T-helper 2 cell (primary cell): ENCODE results near the gene ITPR2.
"Not testable (repeated sequence)": the region's sequence is repeated elsewhere in the genome, so short reads cannot be mapped to it uniquely, and the experiment has no call there.

Source experiments
- DNase-seq, 5 experiments: peaks; one replicate each; pipeline versions ENCODE4 v3.0.0 to v3.0.0-alpha.2; 2012 to 2022

The ITPR2 gene

DNA sequence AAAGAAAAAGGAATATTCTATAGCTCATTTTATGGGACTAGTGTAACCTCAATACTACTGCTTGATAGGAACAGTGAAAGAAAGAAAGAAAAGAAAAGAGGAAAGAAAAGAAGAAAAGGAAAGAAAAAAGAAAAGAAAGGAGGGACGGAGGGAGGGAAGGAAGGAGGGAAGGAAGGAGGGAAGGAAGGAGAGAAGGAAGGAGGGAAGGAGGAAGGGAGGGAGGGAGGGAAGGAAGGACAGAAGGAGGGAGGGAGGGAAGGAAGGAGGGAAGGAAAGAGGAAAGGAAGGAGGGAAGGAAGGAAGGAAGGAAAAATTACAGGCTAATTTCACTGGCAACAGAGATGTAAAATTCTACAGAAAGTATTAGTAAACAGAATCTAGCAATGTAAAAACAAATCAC is 215.5 kb downstream of the ITPR2 start:
- no peak for DNase-seq

DNA sequence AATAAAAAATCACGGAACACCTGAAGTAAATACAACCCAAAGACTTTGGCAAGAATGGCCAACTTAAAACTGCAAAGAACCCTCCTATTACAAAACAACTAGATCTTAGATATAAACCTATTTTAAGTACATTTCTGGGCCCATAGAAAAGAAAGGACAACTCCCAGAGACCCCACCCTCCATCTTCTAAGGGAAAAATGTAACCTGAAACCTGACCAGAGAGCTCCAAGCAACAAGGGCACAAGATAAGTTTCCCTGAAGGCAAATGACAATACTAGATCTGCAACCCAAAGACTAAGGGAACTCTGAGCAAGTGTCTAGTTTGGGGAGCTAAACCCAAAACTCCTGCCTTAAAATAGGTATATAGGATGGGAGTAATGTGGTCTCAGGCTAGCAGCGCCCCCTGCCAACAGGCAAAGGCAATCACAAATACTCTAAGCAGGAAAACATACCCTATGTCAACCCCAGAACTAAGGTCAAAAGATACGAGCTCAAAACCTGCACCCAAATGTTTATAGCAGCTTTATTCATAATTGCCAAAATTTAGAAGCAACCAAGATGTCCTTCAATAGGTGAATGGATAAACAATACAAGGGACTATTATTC is 218.9 kb downstream of the ITPR2 start:
- peak in 1 of 5 experiments; percentile 39 for DNase-seq

DNA sequence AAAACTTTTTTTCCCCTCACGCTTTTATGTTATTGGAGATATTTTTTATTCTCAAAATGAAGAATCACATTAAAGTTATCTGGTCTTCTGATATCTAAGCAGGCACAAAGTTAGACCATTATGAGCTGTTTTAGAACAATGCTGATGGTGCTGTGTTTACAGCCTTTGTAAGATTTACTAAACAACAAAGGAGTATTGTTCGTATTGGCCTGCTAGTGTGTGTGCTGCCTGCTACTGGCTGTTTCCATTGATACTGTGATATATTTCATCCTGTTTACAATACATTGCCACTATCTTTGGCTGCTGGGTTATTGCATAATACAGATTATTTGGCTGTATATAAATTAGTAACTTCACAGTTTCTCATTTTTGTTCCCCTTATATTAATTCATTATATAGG is 220.8 kb downstream of the ITPR2 start:
- DNase-seq, result no peak

DNA sequence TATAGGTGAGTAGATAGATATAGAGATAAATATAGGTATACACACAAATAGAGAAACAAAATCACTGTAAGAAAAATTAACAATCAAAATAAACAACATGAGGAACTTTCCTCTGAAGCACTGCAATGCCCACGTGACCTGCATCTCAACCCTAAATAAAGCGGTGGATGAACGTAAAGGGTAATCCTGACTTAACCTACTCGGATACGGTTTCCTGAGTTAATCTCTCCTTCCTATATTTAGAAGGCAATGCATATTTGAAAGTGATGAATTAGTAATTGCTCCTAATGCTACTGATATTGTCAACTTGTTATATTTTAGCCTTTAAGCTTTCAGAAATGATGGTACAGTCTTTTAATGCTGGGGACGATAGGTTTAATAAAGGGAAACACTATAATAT is 221.4 kb downstream of the ITPR2 start:
- DNase-seq, result no peak

DNA sequence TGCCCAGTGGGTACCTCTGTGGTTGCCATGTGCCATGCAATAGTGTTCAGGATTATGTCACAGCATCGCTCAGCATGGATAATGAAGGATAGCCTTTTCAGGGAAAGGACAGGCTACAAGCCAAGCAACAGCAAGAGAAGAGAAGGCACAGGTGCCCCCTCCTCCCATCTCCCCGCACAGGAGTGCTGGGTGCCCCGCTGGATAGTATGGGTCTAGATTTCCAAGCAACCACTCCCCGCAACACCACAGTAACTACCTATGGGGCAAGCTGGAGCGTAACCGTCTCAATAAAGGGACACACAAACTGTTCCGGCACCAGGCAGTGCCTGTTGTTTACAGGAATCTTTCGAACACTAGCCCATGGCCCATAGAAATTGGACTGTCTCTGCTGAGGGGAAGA is 222.2 kb downstream of the ITPR2 start:
- DNase-seq, result no peak

DNA sequence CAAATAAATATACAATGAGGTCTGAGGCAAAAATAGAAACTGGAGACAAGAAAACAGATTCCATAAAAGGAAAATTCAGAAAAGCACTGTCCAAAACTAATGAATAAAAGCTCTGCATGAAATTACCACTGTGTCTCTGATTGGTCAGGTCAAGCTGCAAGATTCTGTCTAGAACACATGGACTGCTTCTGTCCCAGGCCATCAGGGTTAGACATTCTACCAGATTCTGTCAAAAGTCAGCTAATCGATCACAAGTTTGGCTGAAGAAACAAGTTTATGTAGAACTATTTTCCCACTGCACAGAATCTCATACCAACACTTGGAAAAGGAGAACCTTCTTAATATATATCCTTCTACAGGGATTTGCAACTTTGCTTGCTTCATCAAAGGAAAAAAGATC is 223.0 kb downstream of the ITPR2 start:
- DNase-seq, result no peak

DNA sequence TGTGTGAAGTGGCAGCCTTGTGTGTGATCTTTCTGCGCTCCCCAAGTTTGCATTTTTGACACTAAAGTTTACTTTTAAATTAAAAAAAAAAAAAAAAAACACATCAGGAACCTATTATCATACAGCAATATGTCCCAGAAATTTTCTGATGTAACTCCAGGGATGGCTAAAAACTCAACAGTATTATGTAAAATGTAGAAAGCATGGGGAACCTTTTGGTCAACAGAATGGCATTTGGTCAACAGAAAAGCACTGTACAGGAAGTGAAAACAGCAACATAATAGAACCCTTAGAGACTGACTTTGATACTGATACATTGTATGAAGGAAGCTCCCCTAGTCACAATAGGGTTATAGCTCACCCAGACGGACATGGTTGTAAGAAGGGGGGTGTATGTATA is 224.3 kb downstream of the ITPR2 start:
- DNase-seq, result no peak

DNA sequence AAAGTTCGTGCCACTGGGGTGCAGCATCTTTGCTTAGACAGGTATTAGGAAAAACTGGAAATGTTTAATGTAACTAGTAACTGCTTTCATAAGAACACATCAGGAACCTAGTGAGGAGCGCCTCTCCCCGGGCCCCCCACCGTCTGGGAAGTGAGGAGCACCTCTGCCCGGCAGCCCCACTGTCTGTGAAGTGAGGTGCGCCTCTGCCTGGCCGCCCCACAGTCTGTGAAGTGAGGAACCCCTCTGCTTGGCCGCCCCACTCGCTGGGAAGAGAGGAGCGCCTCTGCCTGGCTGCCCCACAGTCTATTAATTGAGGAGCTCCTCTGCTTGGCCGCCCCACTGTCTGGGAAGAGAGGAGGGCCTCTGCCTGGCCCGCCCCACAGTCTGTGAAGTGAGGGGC is 224.7 kb downstream of the ITPR2 start:
- no peak for DNase-seq

DNA sequence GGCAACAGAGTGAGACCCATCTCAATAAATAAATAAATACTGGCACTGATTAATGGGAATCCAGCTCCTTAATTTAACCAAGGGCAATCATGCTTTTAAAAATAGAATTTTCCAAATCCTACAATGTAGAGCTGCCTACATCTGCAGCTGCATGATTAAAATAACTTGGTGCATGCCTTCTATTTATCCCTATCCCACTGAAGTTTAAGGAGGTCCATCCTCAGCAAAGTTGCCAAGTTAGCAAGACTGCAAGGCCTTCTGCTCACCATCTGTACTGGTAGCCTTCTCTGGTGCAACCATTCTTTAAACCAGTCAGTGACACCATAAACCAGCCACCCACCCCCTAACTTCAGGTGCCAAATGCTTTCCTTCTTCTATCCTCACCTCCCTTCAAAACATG is 226.1 kb downstream of the ITPR2 start:
- no peak for DNase-seq

DNA sequence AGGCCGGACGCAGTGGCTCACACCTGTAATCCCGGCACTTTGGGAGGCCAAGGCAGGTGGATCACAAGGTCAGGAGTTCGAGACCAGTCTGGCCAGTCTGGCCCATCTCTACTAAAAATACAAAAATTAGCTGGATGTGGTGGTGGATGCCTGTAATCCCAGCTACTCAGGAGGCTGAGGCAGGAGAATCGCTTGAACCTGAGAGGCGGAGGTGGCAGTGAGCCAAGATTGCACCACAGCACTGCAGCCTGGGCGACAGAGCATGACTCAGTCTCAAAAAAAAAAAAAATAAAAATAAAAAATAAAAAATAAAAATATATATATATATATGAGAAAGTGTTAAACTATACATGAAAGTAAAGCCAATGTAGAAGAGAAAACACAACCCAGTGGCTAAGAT is 228.2 kb downstream of the ITPR2 start:
- not testable (repeated sequence) for DNase-seq

DNA sequence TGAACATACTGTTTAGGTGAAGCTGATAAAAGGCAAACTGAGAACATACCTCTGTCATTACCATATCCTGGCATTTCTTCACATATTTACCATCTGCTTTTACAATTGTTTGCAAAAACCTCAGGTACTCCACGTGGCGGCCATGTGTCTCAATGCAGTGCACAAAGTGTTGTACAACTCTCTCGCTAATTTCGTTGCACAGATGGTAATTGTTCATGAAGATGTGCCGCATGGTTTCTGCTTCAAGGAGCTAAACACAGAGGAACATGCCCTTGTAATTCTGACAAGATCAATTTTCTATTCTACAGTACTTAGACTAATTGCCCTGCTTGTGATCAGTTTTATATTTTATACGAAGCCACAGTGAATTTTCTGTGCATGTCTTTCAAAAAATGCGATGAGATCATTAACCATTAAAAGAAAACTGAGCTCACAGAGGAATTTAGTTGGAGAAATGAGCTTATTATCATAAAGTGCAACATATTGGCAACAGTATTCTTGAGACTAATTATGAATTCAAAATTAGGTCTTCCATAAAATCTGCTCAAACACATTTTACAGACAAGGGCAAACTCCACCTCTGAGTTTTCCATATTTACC is 233.8 kb downstream of the ITPR2 start:
- no peak for DNase-seq

DNA sequence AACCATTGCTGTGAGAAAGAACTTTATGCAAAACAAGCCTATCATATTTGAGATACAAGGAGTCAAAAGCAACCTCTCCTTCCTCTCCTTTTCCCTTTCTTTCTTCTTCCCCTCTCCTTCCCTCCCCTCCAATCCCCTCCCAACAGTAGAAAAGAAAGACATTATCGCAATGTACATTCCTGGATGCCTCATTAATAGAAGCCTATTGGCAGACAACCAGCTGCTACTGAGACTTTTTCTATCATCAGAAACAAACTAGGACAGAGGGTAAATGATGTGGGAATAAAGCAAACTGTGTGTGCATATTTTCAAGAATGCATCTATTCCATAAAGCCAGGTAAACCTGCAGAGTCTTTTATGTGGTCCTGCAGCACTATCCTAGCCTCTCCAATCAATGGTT is 237.2 kb downstream of the ITPR2 start:
- no peak for DNase-seq

DNA sequence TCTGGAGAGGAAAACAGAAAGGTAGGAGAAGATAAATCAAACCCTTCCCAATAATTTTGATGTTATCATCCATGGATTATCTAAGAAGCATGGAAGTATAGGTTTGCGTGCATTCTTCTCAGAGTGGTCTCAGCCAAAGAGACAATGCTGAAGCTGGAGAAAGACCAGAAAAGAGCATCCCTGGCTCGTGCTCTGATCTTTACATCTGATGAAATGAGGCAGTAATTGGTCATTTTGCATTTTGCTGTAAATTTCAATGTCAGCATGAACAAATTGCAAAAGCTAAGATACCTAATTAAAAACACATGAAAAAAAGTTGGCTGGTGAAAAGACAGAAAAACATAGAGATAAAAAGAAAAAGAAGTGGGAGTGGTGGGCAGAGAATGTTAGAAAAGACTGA is 252.4 kb downstream of the ITPR2 start:
- DNase-seq, result no peak

DNA sequence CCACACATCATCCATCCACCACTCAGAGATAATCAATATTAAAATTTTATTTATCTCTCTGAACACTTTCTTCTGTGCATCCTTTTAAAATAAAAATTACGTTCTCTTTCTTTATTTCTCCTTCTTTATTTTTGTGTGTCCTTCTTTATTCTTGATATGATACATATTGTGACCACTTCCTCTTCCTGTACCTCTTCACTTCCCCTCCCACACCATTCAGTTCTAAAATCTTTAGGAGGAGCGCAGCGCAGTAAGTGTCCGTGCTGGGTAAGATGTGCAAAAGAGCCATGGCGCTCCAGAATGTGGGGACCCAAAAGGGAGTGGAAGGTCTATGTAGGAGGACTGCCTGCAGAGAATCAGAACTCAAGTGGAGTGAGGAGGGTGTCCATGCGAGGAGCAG is 256.7 kb downstream of the ITPR2 start:
- peak in 1 of 5 experiments; percentile 27 for DNase-seq

DNA sequence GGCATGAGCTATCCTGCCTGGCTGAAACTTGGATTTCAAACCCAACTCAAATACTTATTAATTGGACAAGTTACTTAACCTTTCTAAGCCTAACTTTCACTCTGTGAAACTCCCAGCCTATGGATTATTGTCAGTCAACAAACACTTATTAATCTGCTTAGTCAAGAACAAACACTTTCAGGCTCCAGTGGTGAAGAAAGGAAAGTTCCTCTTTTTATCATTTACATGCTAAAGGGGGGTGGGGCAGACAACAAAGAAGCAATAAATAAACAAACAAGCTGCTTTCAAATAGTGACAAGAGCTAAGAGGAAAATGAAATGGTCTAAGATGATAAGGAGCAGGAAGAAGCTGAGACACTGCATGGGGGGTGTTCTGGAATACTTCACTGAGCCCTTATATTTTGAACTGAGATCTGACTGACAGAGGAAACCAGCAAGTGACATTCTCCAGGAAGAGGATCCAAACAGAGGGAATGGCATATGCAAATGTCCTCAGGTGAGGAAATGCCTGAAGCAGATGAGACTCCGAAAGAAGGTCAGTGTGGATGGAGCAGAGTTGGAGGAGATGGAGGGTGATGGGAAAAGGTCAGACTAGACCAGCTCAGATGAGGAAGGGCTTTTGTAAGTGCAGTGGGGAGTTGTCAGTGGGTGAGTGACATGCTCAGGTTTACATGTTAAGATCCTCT is 259.6 kb downstream of the ITPR2 start:
- DNase-seq, result no peak

DNA sequence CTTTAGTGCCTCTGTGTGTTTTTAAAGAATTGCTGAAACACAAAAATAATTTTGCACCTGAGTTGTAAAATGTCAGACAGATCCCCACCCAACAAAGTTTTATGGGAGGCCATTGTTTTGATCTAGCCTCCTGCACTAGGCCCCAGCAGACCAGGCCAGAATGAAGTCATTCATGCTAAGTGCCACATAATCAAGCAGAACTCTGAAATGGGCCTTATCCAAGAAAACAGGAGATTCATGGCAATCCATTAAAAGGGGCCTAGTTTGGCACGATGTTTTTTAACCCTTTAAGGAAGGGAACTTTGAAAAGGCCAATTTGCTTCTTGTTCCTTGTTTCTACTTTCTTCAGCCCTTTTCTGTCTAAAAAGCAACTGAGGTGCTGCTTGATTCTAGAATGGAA is 260.9 kb downstream of the ITPR2 start:
- no peak for DNase-seq

DNA sequence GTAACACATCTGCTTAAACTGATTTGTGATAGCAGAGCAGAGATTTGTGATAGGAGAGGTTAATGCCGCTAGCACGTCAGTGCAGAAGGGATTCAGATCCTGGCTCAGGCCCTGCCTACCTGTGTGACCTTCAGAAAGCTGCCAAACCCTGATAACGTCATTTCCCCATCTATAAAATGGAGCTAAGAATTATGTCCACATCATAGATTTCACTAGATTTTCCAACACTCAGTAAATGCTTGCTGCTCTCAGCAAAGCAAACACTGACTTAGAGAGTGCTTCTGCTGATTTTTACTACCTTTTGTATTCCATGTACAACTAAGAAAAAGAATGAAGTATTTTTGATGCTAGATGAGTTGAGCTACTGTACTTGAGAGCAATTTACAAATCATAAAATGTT is 261.4 kb downstream of the ITPR2 start:
- no peak for DNase-seq

DNA sequence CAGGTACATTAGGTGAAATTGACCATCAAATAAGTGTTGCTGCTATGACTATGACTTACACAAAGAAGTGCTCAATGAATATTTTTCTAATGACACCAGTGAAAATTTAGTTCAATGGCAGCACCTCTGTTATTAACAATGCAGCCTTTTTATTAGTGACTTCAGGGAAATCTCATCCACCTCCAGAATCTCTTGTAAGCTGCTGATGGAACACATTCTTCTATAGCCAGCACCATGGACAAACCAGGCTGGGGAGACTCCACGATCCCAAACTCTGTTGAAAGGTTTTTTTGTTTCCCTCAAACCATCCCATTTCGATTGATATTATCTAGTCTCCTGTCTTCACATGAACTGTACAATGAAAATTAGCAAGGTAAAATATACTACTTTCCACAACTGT is 265.9 kb downstream of the ITPR2 start:
- no peak for DNase-seq

DNA sequence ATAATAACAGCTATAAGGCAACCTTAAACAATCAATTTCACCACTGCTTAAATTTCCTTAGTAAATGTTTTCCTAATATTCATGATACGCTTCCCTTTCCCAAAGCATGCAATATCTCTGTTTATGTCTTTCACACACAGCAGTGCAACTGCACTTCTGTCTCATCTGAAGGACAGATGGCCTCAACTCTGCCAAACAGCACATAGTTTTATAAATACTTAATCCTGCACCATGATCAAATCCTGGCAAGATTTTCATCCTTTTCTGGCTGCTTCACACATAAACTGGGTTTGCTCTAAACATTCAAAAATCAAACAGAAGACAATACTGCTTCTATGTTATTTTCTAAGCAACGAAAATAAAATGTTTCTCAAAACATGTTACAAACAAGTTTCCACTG is 266.3 kb downstream of the ITPR2 start:
- no peak for DNase-seq

DNA sequence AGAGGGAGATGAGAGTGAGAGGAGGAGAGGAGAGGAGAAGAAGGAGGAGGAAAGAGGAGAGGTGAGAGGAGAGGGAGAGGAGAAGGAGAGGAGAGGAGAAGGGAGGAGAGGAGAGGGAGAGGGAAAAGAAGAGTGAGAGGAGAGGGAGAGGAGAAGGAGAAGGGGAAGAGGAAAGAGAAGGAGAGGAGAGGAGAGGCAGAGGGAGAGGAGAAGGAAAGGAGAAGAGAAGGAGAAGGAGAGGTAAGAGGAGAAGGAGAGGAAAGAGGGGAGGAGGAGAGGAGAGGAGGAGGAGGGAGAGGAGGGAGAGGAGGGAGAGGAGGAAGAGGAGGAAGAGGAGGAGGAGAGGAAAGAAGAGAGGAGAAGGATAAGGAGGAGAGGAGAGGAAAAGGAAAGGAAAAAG is 266.8 kb downstream of the ITPR2 start:
- no peak for DNase-seq

DNA sequence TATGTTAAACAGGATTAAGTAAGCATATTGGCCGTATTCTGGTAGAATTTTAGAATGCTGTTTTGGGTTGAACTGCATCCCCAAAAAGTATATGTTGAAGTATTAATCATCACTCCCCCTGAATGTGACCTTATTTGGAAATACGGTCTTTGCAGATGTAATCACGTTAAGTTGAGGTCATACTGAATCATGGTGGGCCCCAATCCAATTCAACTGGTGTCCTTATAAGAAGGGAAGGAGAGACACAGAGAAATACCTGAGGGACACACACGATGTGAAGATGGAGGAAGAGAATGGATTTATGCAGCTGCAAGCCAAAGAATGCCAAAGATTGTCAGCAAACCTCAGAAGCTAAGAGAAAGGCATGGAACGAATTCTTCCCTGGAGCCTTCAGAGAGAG is 268.6 kb downstream of the ITPR2 start:
- DNase-seq, result no peak

DNA sequence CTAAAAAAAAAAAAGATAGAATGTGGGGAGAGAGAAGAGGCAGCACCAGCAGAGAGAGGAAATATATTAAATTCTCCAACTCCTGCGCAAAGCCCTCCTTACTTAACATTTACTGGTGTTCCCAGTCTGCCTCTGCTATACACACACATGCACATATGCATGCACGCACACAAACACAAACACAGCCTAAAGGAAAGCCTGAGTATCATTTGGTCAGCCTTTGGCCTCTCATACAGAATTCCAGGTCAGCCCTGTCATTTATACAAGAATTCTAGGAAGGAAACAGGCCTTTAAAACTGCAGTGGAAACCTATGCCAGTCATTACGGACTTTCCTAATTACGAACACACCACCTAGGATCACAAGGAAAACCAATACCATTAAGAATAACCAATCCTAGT is 269.4 kb downstream of the ITPR2 start:
- DNase-seq, result no peak

DNA sequence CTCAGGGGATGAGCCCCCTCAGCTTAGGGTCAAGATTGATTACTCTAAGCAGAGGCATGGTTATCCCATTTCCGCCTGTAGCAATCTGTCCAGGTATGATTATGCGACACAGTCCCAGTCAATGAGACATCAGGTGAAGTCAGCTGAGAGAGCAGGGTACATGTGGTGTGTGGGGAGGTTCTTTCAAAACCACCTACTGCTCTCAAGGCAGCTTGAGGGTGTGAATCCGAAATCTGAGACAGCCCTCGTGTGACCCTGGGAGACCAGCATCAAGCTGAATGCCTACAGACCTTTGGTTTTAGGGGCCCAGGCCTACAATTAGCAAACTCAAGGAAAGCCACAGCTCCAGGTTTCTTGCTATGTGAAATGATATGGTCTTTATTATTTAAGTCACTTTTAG is 275.7 kb downstream of the ITPR2 start:
- DNase-seq, result no peak

DNA sequence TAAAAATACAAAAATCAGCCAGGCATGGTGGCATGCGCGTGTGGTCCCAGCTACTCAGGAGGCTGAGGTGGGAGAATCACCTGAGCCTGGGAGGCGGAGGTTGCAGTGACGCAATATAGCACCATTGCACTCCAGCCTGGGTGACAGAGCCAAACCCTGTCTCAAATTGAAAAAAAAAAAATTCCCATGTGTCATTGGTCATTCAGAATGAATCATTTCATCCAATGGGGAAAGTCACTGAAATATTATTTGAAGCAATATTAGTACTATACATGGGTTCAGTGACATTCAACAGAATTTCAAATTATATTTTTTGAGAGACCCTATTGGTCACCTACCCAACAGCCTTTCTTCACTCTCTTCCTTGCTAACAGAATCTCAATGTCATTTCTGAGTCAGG is 276.1 kb downstream of the ITPR2 start:
- DNase-seq, result no peak

DNA sequence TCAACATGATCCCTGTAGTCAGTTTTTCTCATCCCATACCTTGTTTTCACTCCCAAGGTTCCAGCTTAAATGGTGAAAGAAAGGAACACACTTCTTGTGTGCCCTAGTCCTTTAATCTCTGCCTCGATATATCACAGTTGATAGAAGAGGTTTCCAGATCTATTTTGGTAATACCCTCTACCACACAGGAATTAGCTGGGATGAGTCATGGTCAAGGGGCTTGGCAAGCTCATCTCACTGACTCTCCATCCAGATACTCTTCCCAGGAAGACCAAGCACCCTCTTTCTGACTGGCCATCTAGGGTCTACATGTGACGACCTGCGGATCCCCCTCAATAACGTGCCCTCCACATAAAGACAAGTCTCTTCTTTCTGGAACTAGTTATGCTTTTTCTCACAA is 277.9 kb downstream of the ITPR2 start:
- no peak for DNase-seq
